ENCODE results near the gene PARP12.

Gene PARP12

GRCh38 chr7:140059273-140060242 is 3.2 kb downstream of the PARP12 start:
- peak; percentile 51 for DNase-seq (ENCODE audit: low read depth)

- DNase-seq (ENCODE audit: low read depth): no peak
Observed at GRCh38 chr7:140058517-140058916, 4.2 kb downstream of the PARP12 start.

GRCh38 chr7:140057143-140057535 is 5.6 kb downstream of the PARP12 start:
- no peak for DNase-seq (ENCODE audit: low read depth)

- DNase-seq (ENCODE audit: low read depth): no peak
Observed at GRCh38 chr7:140056431-140057142, 6.2 kb downstream of the PARP12 start.

GRCh38 chr7:140055833-140056232 is 6.9 kb downstream of the PARP12 start:
- DNase-seq (ENCODE audit: low read depth): no peak

- no peak for DNase-seq (ENCODE audit: low read depth)
Observed at GRCh38 chr7:140054751-140055150, 8.0 kb downstream of the PARP12 start.

GRCh38 chr7:140053812-140054539 is 8.8 kb downstream of the PARP12 start:
- no peak for DNase-seq (ENCODE audit: low read depth)

GRCh38 chr7:140051820-140052219 is 10.9 kb downstream of the PARP12 start:
- no peak for DNase-seq (ENCODE audit: low read depth)

- no peak for DNase-seq (ENCODE audit: low read depth)
Observed at GRCh38 chr7:140050100-140050499, 12.7 kb downstream of the PARP12 start.

- DNase-seq (ENCODE audit: low read depth): no peak
Observed at GRCh38 chr7:140049339-140050024, 13.3 kb downstream of the PARP12 start.

GRCh38 chr7:140048989-140049338 is 13.8 kb downstream of the PARP12 start:
- DNase-seq (ENCODE audit: low read depth): no peak

- no peak for DNase-seq (ENCODE audit: low read depth)
Observed at GRCh38 chr7:140048138-140048537, 14.6 kb downstream of the PARP12 start.

- DNase-seq (ENCODE audit: low read depth): no peak
Observed at GRCh38 chr7:140047197-140047596, 15.6 kb downstream of the PARP12 start.

GRCh38 chr7:140045697-140046096 is 17.1 kb downstream of the PARP12 start:
- no peak for DNase-seq (ENCODE audit: low read depth)

GRCh38 chr7:140044251-140044650 is 18.5 kb downstream of the PARP12 start:
- DNase-seq (ENCODE audit: low read depth): no peak

GRCh38 chr7:140042386-140042670 is 20.4 kb downstream of the PARP12 start:
- DNase-seq (ENCODE audit: low read depth): no peak

- DNase-seq (ENCODE audit: low read depth): no peak
Observed at GRCh38 chr7:140041659-140042385, 20.9 kb downstream of the PARP12 start.

- DNase-seq (ENCODE audit: low read depth): no peak
Observed at GRCh38 chr7:140039896-140040295, 22.9 kb downstream of the PARP12 start.

GRCh38 chr7:140039066-140039465 is 23.7 kb downstream of the PARP12 start:
- no peak for DNase-seq (ENCODE audit: low read depth)

GRCh38 chr7:140036224-140036962 is 26.4 kb downstream of the PARP12 start:
- DNase-seq (ENCODE audit: low read depth): no peak
